ENCODE results near the gene HOGA1. TPM values are rescaled to one million over a fixed set of nuclear protein-coding genes. Genes with fewer than 3 reads are reported as not detected.

The HOGA1 gene
- total RNA-seq (2021) (0.15 to 0.62 TPM (median 0.55 TPM) in 3 replicates), Bru-seq, nascent RNA (percentile 27 among the genes with signal in this experiment)
- long read RNA-seq, experiment 1: 0 reads
- long read RNA-seq, experiment 2: 0 reads
- long read RNA-seq, experiment 3, partial matches to known transcripts: 1 of 1 reads
- long read RNA-seq, experiment 3, other reads (novel, unspliced or antisense): 0 of 1 reads

GRCh38 chr10:97584060-97584797 is at the start of gene HOGA1:
Gene HOGA1 (plus strand): TSS chr10:97584389. CDS start chr10:97584704, 315 bp downstream.
- TF ChIP-seq EMX1 (CRISPR knock-in tag; IDR thresholded peaks at IDR 0.05): no peak
- TF ChIP-seq USF1 (CRISPR knock-in tag; IDR thresholded peaks at IDR 0.05): peak; percentile 88
- TF ChIP-seq OVOL2 (CRISPR knock-in tag; IDR thresholded peaks at IDR 0.05; ENCODE audit: borderline replicate concordance): no peak
- TF ChIP-seq, protein P1, sequence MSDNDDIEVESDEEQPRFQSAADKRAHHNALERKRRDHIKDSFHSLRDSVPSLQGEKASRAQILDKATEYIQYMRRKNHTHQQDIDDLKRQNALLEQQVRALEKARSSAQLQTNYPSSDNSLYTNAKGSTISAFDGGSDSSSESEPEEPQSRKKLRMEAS (CRISPR knock-in tag; IDR thresholded peaks at IDR 0.05): peak; percentile 19; the same call in 1 of the 2 replicates
- TF ChIP-seq FOXP1 (CRISPR knock-in tag; IDR thresholded peaks at IDR 0.05; ENCODE audit: borderline replicate concordance): no peak
- TF ChIP-seq, protein P2, sequence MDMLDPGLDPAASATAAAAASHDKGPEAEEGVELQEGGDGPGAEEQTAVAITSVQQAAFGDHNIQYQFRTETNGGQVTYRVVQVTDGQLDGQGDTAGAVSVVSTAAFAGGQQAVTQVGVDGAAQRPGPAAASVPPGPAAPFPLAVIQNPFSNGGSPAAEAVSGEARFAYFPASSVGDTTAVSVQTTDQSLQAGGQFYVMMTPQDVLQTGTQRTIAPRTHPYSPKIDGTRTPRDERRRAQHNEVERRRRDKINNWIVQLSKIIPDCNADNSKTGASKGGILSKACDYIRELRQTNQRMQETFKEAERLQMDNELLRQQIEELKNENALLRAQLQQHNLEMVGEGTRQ (CRISPR knock-in tag; IDR thresholded peaks at IDR 0.05): peak; percentile 92
- TF ChIP-seq, protein P3, sequence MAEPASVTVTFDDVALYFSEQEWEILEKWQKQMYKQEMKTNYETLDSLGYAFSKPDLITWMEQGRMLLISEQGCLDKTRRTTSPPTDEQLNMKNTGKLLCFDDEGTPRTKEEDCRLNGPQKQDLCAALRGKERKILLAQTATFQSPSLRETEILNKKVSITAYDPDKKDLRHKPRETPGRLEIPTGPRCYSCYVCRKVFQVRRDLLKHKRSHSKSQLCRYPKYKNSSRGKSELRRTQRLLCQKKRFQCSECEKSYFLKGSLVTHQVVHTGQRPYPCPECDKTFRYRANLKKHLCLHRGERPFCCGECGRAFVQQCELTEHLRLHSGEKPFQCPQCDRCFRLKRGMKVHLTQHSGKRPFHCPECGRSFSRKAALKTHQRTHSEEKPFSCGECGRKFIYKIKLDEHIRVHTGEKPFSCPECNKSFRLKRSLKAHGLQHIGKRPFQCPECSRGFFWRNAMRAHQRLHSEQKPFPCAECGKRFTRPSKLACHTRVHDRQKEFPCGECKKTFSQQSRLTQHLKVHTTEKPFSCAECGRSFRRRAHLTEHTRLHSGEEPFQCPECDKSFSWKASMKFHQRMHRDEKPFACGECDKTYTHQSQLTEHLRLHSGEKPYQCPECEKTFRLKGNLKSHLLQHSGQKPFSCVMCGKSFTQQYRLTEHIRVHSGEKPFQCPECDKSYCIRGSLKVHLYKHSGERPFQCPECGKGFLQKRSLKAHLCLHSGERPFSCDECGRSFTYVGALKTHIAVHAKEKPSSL (CRISPR knock-in tag; conservative IDR thresholded peaks at IDR 0.05): no peak
- no peaks in the 10 kb centered on the region for H3K27me3 Mint-ChIP-seq (ENCODE audit: low read depth)
- CTCF ChIA-PET: interaction anchor here (1.4 to 2.5 kb wide), 8 partner anchors 9 to 120 kb away, joined by 4 to 32 read pairs (median 6); partner anchors contain the start of genes ANKRD2 and MORN4

GRCh38 chr10:97534746-97535367 is 49.3 kb upstream of the HOGA1 start:
- no peak for TF ChIP-seq TEAD4 (CRISPR knock-in tag; IDR thresholded peaks at IDR 0.05)
- TF ChIP-seq, protein P4, sequence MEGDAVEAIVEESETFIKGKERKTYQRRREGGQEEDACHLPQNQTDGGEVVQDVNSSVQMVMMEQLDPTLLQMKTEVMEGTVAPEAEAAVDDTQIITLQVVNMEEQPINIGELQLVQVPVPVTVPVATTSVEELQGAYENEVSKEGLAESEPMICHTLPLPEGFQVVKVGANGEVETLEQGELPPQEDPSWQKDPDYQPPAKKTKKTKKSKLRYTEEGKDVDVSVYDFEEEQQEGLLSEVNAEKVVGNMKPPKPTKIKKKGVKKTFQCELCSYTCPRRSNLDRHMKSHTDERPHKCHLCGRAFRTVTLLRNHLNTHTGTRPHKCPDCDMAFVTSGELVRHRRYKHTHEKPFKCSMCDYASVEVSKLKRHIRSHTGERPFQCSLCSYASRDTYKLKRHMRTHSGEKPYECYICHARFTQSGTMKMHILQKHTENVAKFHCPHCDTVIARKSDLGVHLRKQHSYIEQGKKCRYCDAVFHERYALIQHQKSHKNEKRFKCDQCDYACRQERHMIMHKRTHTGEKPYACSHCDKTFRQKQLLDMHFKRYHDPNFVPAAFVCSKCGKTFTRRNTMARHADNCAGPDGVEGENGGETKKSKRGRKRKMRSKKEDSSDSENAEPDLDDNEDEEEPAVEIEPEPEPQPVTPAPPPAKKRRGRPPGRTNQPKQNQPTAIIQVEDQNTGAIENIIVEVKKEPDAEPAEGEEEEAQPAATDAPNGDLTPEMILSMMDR (IDR thresholded peaks at IDR 0.05): peak; percentile 69
- Mint-ChIP-seq H3K4me1 (peaks cover 15% of the 10 kb centered on the region), H3K9me3 (peaks cover 3% of the 10 kb centered on the region), H3K36me3 (peaks cover 3% of the 10 kb centered on the region), H3K27ac (peak overlapping the region; percentile 86), H3K4me3 (no peak overlapping the region), H3K27me3 (ENCODE audit: low read depth) (no peaks in the 10 kb centered on the region)
- ChIA-PET POLR2A (no interaction called here), CTCF (interaction anchor here (0.6 to 5.9 kb wide), 42 partner anchors 8 to 333 kb away, joined by 3 to 177 read pairs (median 6); partner anchors contain the start of genes ANKRD2, HOGA1, PI4K2A and UBTD1)
- peak; percentile 68 for DNase-seq (ENCODE audit: low spot score)
- peak; percentile 82 for ATAC-seq

More at GRCh38 chr10:97584060-97584797, at the start of gene HOGA1:
- Mint-ChIP-seq H3K9me3 (no peaks in the 10 kb centered on the region), H3K27ac (no peak within 1 kb of the TSS), H3K4me3 (no peak within 1 kb of the TSS), H3K36me3 (no peaks in the 10 kb centered on the region), H3K4me1 (0 out of 2 replicates have a peak, but pooled peaks cover 7% of the 10 kb centered on the region)
- peak; percentile 98 for ATAC-seq
- POLR2A ChIA-PET: interaction anchor here (0.5 to 1.0 kb wide), 3 partner anchors 12 to 58 kb away, joined by 3 to 5 read pairs (median 3); partner anchors contain the start of gene ANKRD2
- DNase-seq (ENCODE audit: low spot score): peak; percentile 52

DNA sequence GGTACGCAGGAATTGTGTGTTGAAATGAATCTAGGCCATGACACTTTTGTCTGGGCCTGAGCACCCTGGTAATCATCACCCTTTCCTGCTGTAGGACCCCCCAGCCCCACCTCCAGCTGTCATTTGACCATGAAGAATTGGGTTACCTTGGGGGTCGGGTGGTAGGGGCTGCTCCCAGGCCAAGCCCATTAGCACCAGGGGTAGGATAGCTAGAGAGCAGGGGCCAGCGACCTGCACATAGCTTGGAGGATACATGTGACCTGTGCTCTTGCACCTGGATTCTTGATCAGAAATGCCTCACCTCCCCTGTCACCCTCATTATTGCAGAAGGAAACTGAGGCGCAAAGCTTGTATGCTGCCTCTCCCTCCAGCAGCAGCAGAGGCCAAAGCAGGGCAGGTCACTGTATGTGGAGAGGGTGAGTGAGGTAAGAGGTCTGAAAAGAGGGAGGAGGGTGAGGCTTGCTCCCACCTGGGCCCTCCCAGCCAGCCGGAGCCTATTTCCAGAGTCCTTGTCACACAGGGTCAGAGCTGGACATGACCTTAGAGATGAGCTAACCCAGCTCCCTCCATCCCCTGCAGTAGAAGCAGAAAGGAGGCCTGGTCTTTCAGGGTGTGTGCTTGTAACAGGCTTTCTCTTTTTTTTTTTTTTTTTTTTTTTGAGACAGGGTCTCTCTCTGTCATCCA is 46.9 kb upstream of the HOGA1 start:
- Mint-ChIP-seq H3K9me3 (no peaks in the 10 kb centered on the region), H3K27me3 (ENCODE audit: low read depth) (no peaks in the 10 kb centered on the region), H3K4me1 (peaks cover 24% of the 10 kb centered on the region), H3K4me3 (no peak overlapping the region), H3K27ac (no peak overlapping the region), H3K36me3 (no peaks in the 10 kb centered on the region)
- ATAC-seq (no peak), DNase-seq (ENCODE audit: low spot score) (no peak)
- TF ChIP-seq CBFB (CRISPR knock-in tag; IDR thresholded peaks at IDR 0.05; ENCODE audit: low read depth): no peak
- ChIA-PET POLR2A (no interaction called here), CTCF (interaction anchor here (5.9 kb wide), 1 partner anchor 13 kb away, joined by 177 read pairs; no protein-coding TSS in a partner anchor)
